OCI-LY1 (cell line): ENCODE data around the gene LNPEP.

Experiments used
- H2AFZ ChIP-seq: fragments of 200-600 bp; sonication (generic), shearing (Covaris generic); 2 replicates; pipeline ENCODE4 v1.6.0; 2014; ENCODE audit warnings: antibody characterized with exemption, mild to moderate bottlenecking, low read length
- H3F3A ChIP-seq: fragments of 200-600 bp; sonication (generic), shearing (Covaris generic); 2 replicates; pipeline ENCODE4 v1.6.0; 2014; ENCODE audit warnings: mild to moderate bottlenecking, antibody characterized with exemption, low read length, moderate library complexity; ENCODE audit not compliant: insufficient read depth
- H3K27ac ChIP-seq: fragments of 200-600 bp; sonication (generic); 2 replicates; pipeline ENCODE4 v1.5.1; 2014; ENCODE audit warnings: low read length, mixed run types, mild to moderate bottlenecking, low read depth; ENCODE audit not compliant: poor library complexity, severe bottlenecking
- H3K27me3 ChIP-seq: fragments of 200-600 bp; sonication (generic); 2 replicates; pipeline ENCODE4 v1.6.0; 2014; ENCODE audit warnings: antibody characterized with exemption, mild to moderate bottlenecking, low read length, moderate library complexity; ENCODE audit not compliant: insufficient read depth
- H3K36me3 ChIP-seq: fragments of 200-600 bp; sonication (generic); 2 replicates; pipeline ENCODE4 v1.6.1; 2014; ENCODE audit warnings: mild to moderate bottlenecking, antibody characterized with exemption, low read length, moderate library complexity, mixed read lengths; ENCODE audit not compliant: insufficient read depth
- H3K4me1 ChIP-seq: fragments of 200-600 bp; sonication (generic); 2 replicates; pipeline ENCODE4 v1.5.1; 2014; ENCODE audit warnings: mild to moderate bottlenecking, low read length, moderate library complexity; ENCODE audit not compliant: insufficient read depth, severe bottlenecking
- H3K4me2 ChIP-seq: fragments of 200-600 bp; sonication (generic), shearing (Covaris generic); 2 replicates; pipeline ENCODE4 v1.6.1; 2014; ENCODE audit warnings: low read length
- H3K4me3 ChIP-seq: fragments of 200-600 bp; sonication (generic); 2 replicates; pipeline ENCODE4 v1.5.1; 2014; ENCODE audit warnings: low read length, low read depth, mild to moderate bottlenecking, mixed read lengths; ENCODE audit not compliant: poor library complexity, severe bottlenecking
- H3K79me2 ChIP-seq: fragments of 200-600 bp; shearing (Covaris generic); 2 replicates; pipeline ENCODE4 v1.6.1; 2016; ENCODE audit warnings: mixed run types, low read length, mixed read lengths; ENCODE audit not compliant: insufficient read depth
- H3K9ac ChIP-seq: fragments of 200-600 bp; sonication (generic), shearing (Covaris generic); 2 replicates; pipeline ENCODE4 v1.6.1; 2014; ENCODE audit warnings: mild to moderate bottlenecking, low read length, mixed read lengths
- H3K9me2 ChIP-seq: fragments of 200-600 bp; sonication (generic), shearing (Covaris generic); 2 replicates; pipeline ENCODE4 v1.6.1; 2014; ENCODE audit warnings: low read depth, mild to moderate bottlenecking, low read length, mixed read lengths
- H3K9me3 ChIP-seq: fragments of 200-600 bp; shearing (Covaris generic); 2 replicates; pipeline ENCODE4 v1.6.1; 2014; ENCODE audit warnings: low read length, mixed read lengths
- H4K20me1 ChIP-seq: fragments of 200-600 bp; sonication (generic), shearing (Covaris generic); 2 replicates; pipeline ENCODE4 v1.6.0; 2016; ENCODE audit warnings: mild to moderate bottlenecking, low read length; ENCODE audit not compliant: insufficient read depth
- EZH2 ChIP-seq: fragments of 200-600 bp; sonication (generic), shearing (Covaris generic); IDR thresholded peaks from 2 replicates; pipeline ENCODE4 v1.8.0; 2017; ENCODE audit warnings: borderline replicate concordance, mixed run types, mild to moderate bottlenecking, antibody characterized with exemption, low read length, moderate library complexity, mixed read lengths
- TF ChIP-seq, protein P1 (sequence below): fragments of 200-600 bp; sonication (generic), shearing (Covaris generic); IDR thresholded peaks from 2 replicates; pipeline ENCODE4 v1.5.1; 2017; ENCODE audit warnings: mild to moderate bottlenecking, antibody characterized with exemption, low read length, moderate library complexity, mixed read lengths

LNPEP gene

GRCh38 chr5:97085459-97086181 is 149.7 kb downstream of the LNPEP start:
- H3K9me2 ChIP-seq: no peaks in the 10 kb centered on the region
- H3K27ac ChIP-seq: no peak overlapping the region
- no peaks in the 10 kb centered on the region for H3K36me3 ChIP-seq
- TF ChIP-seq EZH2: no peak
- TF ChIP-seq, protein P1, sequence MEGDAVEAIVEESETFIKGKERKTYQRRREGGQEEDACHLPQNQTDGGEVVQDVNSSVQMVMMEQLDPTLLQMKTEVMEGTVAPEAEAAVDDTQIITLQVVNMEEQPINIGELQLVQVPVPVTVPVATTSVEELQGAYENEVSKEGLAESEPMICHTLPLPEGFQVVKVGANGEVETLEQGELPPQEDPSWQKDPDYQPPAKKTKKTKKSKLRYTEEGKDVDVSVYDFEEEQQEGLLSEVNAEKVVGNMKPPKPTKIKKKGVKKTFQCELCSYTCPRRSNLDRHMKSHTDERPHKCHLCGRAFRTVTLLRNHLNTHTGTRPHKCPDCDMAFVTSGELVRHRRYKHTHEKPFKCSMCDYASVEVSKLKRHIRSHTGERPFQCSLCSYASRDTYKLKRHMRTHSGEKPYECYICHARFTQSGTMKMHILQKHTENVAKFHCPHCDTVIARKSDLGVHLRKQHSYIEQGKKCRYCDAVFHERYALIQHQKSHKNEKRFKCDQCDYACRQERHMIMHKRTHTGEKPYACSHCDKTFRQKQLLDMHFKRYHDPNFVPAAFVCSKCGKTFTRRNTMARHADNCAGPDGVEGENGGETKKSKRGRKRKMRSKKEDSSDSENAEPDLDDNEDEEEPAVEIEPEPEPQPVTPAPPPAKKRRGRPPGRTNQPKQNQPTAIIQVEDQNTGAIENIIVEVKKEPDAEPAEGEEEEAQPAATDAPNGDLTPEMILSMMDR: no peak
- no peak overlapping the region for H3K9ac ChIP-seq
- no peak overlapping the region for H2AFZ ChIP-seq
- no peaks in the 10 kb centered on the region for H3F3A ChIP-seq
- H3K4me2 ChIP-seq: no peak overlapping the region
- no peaks in the 10 kb centered on the region for H4K20me1 ChIP-seq
- no peak overlapping the region for H3K4me3 ChIP-seq
- no peaks in the 10 kb centered on the region for H3K4me1 ChIP-seq
- H3K9me3 ChIP-seq: no peaks in the 10 kb centered on the region
- H3K27me3 ChIP-seq: no peaks in the 10 kb centered on the region
- no peaks in the 10 kb centered on the region for H3K79me2 ChIP-seq
